Calu3 (cell line): Measurements from ENCODE around the gene SPG7. TPM values are rescaled to one million over a fixed set of nuclear protein-coding genes. Genes with fewer than 3 reads are reported as not detected.

ENCODE experiments used
- BruUV-seq: library from RNA; stranded (reverse); fragments of 400-500 nt; replicated peaks from 2 replicates; lab custom pipeline; 2021; lab: Mats Ljungman, UMichigan
- CTCF ChIA-PET: fragments of 300-600 bp; sonication (Branson Sonifier 250); formaldehyde crosslinking; loops from one replicate; lab custom pipeline; 2022; ENCODE audit warnings: antibody characterized with exemption; lab: Charles Lee
- DNase-seq: peaks from one replicate; pipeline ENCODE4 v3.0.0; 2022
- H3K27ac Mint-ChIP-seq: one replicate; pipeline ENCODE4 v1.8.0; 2022; ENCODE audit warnings: mixed read lengths; ENCODE audit not compliant: unreplicated experiment
- H3K27me3 Mint-ChIP-seq: one replicate; pipeline ENCODE4 v1.8.0; 2022; ENCODE audit warnings: mixed read lengths; ENCODE audit not compliant: unreplicated experiment
- H3K36me3 Mint-ChIP-seq: one replicate; pipeline ENCODE4 v1.8.0; 2022; ENCODE audit warnings: mild to moderate bottlenecking, moderate library complexity, mixed read lengths; ENCODE audit not compliant: insufficient read depth, unreplicated experiment
- H3K4me1 Mint-ChIP-seq: one replicate; pipeline ENCODE4 v1.8.0; 2022; ENCODE audit warnings: mild to moderate bottlenecking, low read depth, mixed read lengths; ENCODE audit not compliant: unreplicated experiment
- H3K4me3 Mint-ChIP-seq: one replicate; pipeline ENCODE4 v1.8.0; 2022; ENCODE audit warnings: mild to moderate bottlenecking, low read depth, moderate library complexity, mixed read lengths; ENCODE audit not compliant: unreplicated experiment
- H3K9me3 Mint-ChIP-seq: one replicate; pipeline ENCODE4 v1.8.0; 2022; ENCODE audit warnings: low read depth, mixed read lengths; ENCODE audit not compliant: unreplicated experiment
- intact Hi-C: fragments of 100-400 bp; cut with micrococcal nuclease; formaldehyde crosslinking; loops from one replicate; pipeline ENCODE4 v1.10.0; 2022; ENCODE audit not compliant: unreplicated experiment
- total RNA-seq: library from RNA; stranded (reverse); gene quantifications from 2 replicates; pipeline ENCODE4 v1.2.3, GENCODE V29; 2022
- TF ChIP-seq, protein P1 (sequence below): fragments of 200-600 bp; IDR thresholded peaks from one replicate; pipeline ENCODE4 v1.8.0; 2022; ENCODE audit warnings: antibody characterized with exemption; ENCODE audit not compliant: unreplicated experiment

Gene SPG7
- total RNA-seq, 1 experiment from 2014 or later, result 174 TPM

DNA sequence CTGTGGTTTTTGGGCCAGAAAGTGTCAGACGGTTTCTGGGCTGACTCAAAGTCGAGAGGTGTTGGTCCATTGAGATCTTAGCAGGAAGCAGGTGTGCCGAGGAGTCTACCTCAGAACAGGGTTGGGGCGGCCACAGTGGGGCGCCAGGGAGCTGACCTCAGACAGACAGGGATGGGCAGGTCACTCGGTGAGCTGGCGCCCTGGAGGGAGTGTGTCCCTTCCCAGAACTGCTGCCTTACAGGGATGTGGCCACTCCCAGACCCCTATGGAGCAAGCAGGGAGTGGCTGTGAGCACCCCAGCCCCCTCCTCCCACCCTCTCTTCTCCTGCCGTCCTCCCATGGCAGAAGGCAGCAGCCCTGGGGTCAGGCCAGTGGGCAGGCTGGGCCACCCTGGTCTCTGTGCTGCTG, 91.3 kb downstream of the SPG7 start:
- Mint-ChIP-seq H3K4me3 (no peak overlapping the region), H3K9me3 (no peaks in the 10 kb centered on the region), H3K4me1 (peaks cover 14% of the 10 kb centered on the region), H3K27me3 (no peaks in the 10 kb centered on the region), H3K27ac (no peak overlapping the region), H3K36me3 (peaks cover 10% of the 10 kb centered on the region)
- BruUV-seq, result no TSS peak
- CTCF ChIA-PET, result interaction anchor here (0.6 to 1.0 kb wide), 3 partner anchors 20 to 54 kb away, joined by 3 to 7 read pairs (median 5); no protein-coding TSS in a partner anchor
- TF ChIP-seq, protein P1, sequence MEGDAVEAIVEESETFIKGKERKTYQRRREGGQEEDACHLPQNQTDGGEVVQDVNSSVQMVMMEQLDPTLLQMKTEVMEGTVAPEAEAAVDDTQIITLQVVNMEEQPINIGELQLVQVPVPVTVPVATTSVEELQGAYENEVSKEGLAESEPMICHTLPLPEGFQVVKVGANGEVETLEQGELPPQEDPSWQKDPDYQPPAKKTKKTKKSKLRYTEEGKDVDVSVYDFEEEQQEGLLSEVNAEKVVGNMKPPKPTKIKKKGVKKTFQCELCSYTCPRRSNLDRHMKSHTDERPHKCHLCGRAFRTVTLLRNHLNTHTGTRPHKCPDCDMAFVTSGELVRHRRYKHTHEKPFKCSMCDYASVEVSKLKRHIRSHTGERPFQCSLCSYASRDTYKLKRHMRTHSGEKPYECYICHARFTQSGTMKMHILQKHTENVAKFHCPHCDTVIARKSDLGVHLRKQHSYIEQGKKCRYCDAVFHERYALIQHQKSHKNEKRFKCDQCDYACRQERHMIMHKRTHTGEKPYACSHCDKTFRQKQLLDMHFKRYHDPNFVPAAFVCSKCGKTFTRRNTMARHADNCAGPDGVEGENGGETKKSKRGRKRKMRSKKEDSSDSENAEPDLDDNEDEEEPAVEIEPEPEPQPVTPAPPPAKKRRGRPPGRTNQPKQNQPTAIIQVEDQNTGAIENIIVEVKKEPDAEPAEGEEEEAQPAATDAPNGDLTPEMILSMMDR, result peak; percentile 35
- peak; percentile 64 for DNase-seq
- intact Hi-C loops, result no loop called here

DNA sequence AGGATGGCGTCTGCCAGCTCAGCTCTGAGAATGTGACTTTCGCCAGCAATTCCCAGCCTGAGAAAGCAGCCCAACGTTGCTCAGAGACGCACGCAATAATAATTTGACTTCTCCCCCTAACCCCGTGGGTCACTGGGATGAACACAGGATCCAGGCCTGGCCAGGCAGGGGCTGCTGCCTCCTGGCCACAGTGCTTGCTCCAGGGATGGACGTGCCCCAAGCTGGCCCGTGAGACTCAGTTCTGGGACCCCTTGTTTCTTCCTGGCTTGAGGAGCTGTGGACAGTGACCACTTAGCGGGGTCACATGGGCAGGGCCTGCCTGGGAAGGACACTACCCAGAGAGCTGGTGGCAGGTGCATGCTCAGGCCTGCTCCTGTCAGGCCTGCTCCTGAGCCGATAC, 91.7 kb downstream of the SPG7 start:
- no peak overlapping the region for H3K27ac Mint-ChIP-seq
- DNase-seq, result no peak
- CTCF ChIA-PET, result interaction anchor here (0.6 to 1.0 kb wide), 2 partner anchors 19 to 41 kb away, joined by 3 to 5 read pairs; no protein-coding TSS in a partner anchor
- no TSS peak for BruUV-seq
- H3K9me3 Mint-ChIP-seq, result no peaks in the 10 kb centered on the region
- H3K4me3 Mint-ChIP-seq, result no peak overlapping the region
- peaks cover 14% of the 10 kb centered on the region for H3K4me1 Mint-ChIP-seq
- TF ChIP-seq, protein P1, result no peak
- H3K36me3 Mint-ChIP-seq, result peaks cover 10% of the 10 kb centered on the region
- no peaks in the 10 kb centered on the region for H3K27me3 Mint-ChIP-seq
- intact Hi-C loops, result no loop called here

DNA sequence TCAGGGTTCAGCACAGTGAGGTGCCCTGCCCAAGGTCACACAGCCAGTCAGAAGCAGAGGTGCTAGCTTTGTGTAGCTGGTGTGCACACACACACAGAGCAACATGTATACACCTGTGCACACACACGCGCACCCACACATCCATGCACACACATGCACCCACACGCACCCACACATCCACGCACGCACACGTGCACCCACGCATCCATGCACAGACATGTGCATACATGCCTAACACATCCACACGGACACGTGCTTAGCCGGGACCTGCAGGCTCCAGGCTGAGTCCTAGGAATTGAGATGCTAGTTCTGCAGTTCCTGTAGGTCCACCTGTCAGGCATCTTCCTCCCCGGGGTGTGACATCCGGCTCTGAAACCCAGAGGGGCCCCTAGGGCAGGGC, 92.2 kb downstream of the SPG7 start:
- no peaks in the 10 kb centered on the region for H3K27me3 Mint-ChIP-seq
- no TSS peak for BruUV-seq
- H3K27ac Mint-ChIP-seq, result no peak overlapping the region
- DNase-seq, result no peak
- peaks cover 14% of the 10 kb centered on the region for H3K4me1 Mint-ChIP-seq
- H3K9me3 Mint-ChIP-seq, result no peaks in the 10 kb centered on the region
- TF ChIP-seq, protein P1, result no peak
- CTCF ChIA-PET, result interaction anchor here (0.6 kb wide), 1 partner anchor 19 kb away, joined by 5 read pairs; no protein-coding TSS in a partner anchor
- H3K36me3 Mint-ChIP-seq, result peaks cover 10% of the 10 kb centered on the region
- intact Hi-C loops, result no loop called here
- H3K4me3 Mint-ChIP-seq, result no peak overlapping the region

DNA sequence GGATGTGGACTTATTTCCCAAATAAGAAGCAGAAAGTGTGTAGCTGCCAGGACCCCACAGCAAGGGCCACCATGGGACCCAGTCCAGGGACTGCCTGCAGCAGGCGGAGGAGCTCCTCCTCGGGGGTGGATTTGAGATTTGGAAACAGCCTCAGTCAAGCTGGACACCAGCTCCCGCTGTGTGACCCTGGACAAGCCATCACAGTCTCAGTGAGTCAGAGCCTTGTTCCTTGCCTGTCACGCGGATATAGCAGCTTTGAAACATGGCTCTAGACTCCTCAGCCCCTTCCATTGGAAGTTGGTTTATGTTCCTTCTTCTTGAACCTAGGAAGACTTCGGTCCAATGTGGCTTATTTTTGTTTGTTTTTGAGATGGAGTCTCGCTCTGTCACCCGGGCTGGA, 92.8 kb downstream of the SPG7 start:
- Mint-ChIP-seq H3K27ac (no peak overlapping the region), H3K27me3 (no peaks in the 10 kb centered on the region), H3K36me3 (peaks cover 10% of the 10 kb centered on the region), H3K4me1 (peaks cover 14% of the 10 kb centered on the region), H3K4me3 (no peak overlapping the region), H3K9me3 (no peaks in the 10 kb centered on the region)
- TF ChIP-seq, protein P1, result no peak
- intact Hi-C loops, result no loop called here
- CTCF ChIA-PET, result interaction anchor here (0.6 kb wide), 1 partner anchor 10 kb away, joined by 8 read pairs; no protein-coding TSS in a partner anchor
- BruUV-seq, result no TSS peak
- no peak for DNase-seq
